ENCODE data around the gene FYCO1. TPM values are rescaled to one million over a fixed set of nuclear protein-coding genes. Genes with fewer than 3 reads are reported as not detected.
A peak's percentile ranks its signal among the peaks of the same experiment; 100 is the strongest.

Gene FYCO1
- total and polyA plus RNA-seq, 2 of the 13 experiments (the other 11 are each of a cell fraction or from before 2014, with no cell fraction given): 2.7 to 4.2 TPM

DNA sequence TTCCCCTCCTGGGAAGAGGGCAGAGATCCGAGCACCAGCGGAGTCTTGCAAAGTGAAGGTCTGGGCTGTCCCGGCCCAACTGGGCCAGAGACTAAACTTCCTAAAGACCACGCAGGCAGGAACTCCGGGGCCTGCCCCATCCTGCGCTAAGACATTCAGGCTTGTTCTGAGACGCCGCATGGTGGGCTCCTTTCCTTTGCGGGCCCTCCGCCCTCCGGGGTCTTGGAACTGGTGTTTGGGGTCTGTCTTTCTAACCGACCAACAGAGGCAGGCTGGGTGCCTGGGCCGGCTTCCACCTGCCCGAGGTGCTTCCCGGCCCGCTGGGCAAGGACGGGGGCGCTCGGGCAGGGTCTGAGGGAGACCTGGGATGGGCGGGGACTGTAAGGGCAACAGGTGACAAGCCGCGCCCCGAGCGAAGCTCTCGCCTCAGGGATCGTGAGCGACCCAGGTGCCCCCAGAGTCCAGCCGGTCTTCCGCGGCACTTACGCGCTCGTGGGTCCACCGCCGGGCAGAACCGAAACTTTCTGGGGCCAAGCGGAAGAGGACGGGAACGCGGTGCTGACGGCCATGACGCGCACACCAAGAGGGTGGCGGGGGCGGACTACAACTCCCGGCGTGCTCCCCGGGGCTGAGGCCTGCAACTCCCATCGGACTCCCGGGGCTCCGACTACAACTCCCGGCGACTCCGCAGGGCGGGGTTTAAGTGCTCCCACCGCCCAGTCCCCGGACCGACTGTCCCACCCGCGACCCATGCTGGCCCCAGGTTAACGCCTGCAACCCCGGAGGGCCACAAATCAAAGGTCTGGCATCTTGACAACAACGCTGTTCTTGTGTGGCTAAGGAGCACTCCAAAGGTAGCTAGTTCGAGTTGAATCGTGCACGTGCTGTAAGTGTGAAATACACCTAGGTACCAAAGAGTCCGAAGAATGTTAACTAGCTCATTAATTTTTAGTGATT lies at the start of gene FYCO1 (continued):
- no peak for TF ChIP-seq MTF1 (CRISPR knock-in tag; IDR thresholded peaks at IDR 0.05)
- TF ChIP-seq ZNF792 (CRISPR knock-in tag; IDR thresholded peaks at IDR 0.05): 0 out of 2 replicates have a peak, but pooled peaks have one; percentile 36
- peak; percentile 67; the same call in 1 of the 2 replicates for TF ChIP-seq ZNF235 (CRISPR knock-in tag; IDR thresholded peaks at IDR 0.05; ENCODE audit: borderline replicate concordance)
- TF ChIP-seq, protein P1, sequence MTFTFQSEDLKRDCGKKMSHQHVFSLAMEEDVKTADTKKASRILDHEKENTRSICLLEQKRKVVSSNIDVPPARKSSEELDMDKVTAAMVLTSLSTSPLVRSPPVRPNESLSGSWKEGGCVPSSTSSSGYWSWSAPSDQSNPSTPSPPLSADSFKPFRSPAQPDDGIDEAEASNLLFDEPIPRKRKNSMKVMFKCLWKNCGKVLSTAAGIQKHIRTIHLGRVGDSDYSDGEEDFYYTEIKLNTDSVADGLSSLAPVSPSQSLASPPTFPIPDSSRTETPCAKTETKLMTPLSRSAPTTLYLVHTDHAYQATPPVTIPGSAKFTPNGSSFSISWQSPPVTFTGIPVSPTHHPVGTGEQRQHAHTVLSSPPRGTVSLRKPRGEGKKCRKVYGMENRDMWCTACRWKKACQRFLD (CRISPR knock-in tag; IDR thresholded peaks at IDR 0.05; ENCODE audit: borderline replicate concordance): peak; percentile 75; the same call in 1 of the 2 replicates
- TF ChIP-seq, protein P2, sequence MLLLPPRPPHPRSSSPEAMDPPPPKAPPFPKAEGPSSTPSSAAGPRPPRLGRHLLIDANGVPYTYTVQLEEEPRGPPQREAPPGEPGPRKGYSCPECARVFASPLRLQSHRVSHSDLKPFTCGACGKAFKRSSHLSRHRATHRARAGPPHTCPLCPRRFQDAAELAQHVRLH (CRISPR knock-in tag; IDR thresholded peaks at IDR 0.05; ENCODE audit: borderline replicate concordance, low read depth): 0 out of 2 replicates have a peak, but pooled peaks have one; percentile 39
- no peak; the same call in 1 of the 2 replicates for TF ChIP-seq HNF4A (CRISPR knock-in tag; IDR thresholded peaks at IDR 0.05)
- no peak for TF ChIP-seq RCOR2 (CRISPR knock-in tag; IDR thresholded peaks at IDR 0.05)
- 0 out of 2 replicates have a peak, but pooled peaks have one; percentile 60 for TF ChIP-seq EED (CRISPR knock-in tag; IDR thresholded peaks at IDR 0.05)
- no peak for TF ChIP-seq ZNF431 (CRISPR knock-in tag; IDR thresholded peaks at IDR 0.05; ENCODE audit: borderline replicate concordance, low read depth)
- TF ChIP-seq FOXA3 (CRISPR knock-in tag; IDR thresholded peaks at IDR 0.05): peak; percentile 15; the same call in 1 of the 2 replicates
- peak; percentile 24; the same call in 1 of the 2 replicates for TF ChIP-seq ZNF446 (CRISPR knock-in tag; IDR thresholded peaks at IDR 0.05)
- TF ChIP-seq RAD21 (CRISPR knock-in tag; IDR thresholded peaks at IDR 0.05): 0 out of 2 replicates have a peak, but pooled peaks have one; percentile 15
- TF ChIP-seq ZNF460 (CRISPR knock-in tag; IDR thresholded peaks at IDR 0.05; ENCODE audit: borderline replicate concordance): no peak; the same call in 1 of the 2 replicates
- no peak for TF ChIP-seq TSC22D2 (CRISPR knock-in tag; IDR thresholded peaks at IDR 0.05; ENCODE audit: borderline replicate concordance)
- TF ChIP-seq, protein P3, sequence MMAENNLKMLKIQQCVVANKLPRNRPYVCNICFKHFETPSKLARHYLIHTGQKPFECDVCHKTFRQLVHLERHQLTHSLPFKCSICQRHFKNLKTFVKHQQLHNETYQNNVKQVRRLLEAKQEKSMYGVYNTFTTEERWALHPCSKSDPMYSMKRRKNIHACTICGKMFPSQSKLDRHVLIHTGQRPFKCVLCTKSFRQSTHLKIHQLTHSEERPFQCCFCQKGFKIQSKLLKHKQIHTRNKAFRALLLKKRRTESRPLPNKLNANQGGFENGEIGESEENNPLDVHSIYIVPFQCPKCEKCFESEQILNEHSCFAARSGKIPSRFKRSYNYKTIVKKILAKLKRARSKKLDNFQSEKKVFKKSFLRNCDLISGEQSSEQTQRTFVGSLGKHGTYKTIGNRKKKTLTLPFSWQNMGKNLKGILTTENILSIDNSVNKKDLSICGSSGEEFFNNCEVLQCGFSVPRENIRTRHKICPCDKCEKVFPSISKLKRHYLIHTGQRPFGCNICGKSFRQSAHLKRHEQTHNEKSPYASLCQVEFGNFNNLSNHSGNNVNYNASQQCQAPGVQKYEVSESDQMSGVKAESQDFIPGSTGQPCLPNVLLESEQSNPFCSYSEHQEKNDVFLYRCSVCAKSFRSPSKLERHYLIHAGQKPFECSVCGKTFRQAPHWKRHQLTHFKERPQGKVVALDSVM (CRISPR knock-in tag; IDR thresholded peaks at IDR 0.05): no peak
- TF ChIP-seq, protein P4, sequence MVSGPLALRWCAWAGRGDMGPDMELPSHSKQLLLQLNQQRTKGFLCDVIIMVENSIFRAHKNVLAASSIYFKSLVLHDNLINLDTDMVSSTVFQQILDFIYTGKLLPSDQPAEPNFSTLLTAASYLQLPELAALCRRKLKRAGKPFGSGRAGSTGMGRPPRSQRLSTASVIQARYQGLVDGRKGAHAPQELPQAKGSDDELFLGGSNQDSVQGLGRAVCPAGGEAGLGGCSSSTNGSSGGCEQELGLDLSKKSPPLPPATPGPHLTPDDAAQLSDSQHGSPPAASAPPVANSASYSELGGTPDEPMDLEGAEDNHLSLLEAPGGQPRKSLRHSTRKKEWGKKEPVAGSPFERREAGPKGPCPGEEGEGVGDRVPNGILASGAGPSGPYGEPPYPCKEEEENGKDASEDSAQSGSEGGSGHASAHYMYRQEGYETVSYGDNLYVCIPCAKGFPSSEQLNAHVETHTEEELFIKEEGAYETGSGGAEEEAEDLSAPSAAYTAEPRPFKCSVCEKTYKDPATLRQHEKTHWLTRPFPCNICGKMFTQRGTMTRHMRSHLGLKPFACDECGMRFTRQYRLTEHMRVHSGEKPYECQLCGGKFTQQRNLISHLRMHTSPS (CRISPR knock-in tag; IDR thresholded peaks at IDR 0.05; ENCODE audit: low read depth): peak; percentile 70; the same call in 1 of the 2 replicates
- TF ChIP-seq, protein P5, sequence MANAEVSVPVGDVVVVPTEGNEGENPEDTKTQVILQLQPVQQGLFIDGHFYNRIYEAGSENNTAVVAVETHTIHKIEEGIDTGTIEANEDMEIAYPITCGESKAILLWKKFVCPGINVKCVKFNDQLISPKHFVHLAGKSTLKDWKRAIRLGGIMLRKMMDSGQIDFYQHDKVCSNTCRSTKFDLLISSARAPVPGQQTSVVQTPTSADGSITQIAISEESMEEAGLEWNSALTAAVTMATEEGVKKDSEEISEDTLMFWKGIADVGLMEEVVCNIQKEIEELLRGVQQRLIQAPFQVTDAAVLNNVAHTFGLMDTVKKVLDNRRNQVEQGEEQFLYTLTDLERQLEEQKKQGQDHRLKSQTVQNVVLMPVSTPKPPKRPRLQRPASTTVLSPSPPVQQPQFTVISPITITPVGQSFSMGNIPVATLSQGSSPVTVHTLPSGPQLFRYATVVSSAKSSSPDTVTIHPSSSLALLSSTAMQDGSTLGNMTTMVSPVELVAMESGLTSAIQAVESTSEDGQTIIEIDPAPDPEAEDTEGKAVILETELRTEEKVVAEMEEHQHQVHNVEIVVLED (CRISPR knock-in tag; IDR thresholded peaks at IDR 0.05; ENCODE audit: borderline replicate concordance): peak; percentile 80
- no peak for TF ChIP-seq MAZ (IDR thresholded peaks at IDR 0.05; ENCODE audit: borderline replicate concordance, low read depth, low read length)
- peak; percentile 86; the same call in 1 of the 2 replicates for TF ChIP-seq MAZ (CRISPR knock-in tag; IDR thresholded peaks at IDR 0.05; ENCODE audit: low read depth)
- TF ChIP-seq SALL1 (CRISPR knock-in tag; IDR thresholded peaks at IDR 0.05): peak; percentile 56; the same call in 1 of the 2 replicates
- TF ChIP-seq ZNF432 (CRISPR knock-in tag; IDR thresholded peaks at IDR 0.05; ENCODE audit: borderline replicate concordance): no peak

Data from HepG2 (cell line).